Mesenchymal stem cell (in vitro differentiated cells and primary cell): Measurements from ENCODE around the gene ATP6V0E1.

ENCODE experiments used
- DNase-seq: peaks from one replicate; pipeline ENCODE4 v3.0.0-alpha.2; 2013
- H2AFZ ChIP-seq: one replicate; pipeline ENCODE4 v1.6.1; 2013; ENCODE audit warnings: low read depth, mild to moderate bottlenecking, control low read depth, inconsistent platforms, low read length, moderate library complexity
- H2AK5ac ChIP-seq: 2 replicates; pipeline ENCODE4 v1.6.1; 2013; ENCODE audit warnings: low read length, moderate library complexity, mild to moderate bottlenecking, inconsistent platforms; ENCODE audit not compliant: severe bottlenecking
- H2BK120ac ChIP-seq: one replicate; pipeline ENCODE4 v1.6.1; 2013; ENCODE audit warnings: low read depth, mild to moderate bottlenecking, inconsistent platforms, low read length, moderate library complexity
- H2BK12ac ChIP-seq, 2 experiments: one replicate each; pipeline ENCODE4 v1.6.1; 2013; ENCODE audit warnings: inconsistent platforms in 2 of 2, low read length in 2 of 2, mild to moderate bottlenecking in 2 of 2, moderate library complexity in 2 of 2, control low read depth in 1 of 2
- H2BK15ac ChIP-seq: one replicate; pipeline ENCODE4 v1.6.1; 2013; ENCODE audit warnings: mild to moderate bottlenecking, low read depth, inconsistent platforms; ENCODE audit not compliant: poor library complexity, severe bottlenecking
- H2BK5ac ChIP-seq: 2 replicates; pipeline ENCODE4 v1.6.1; 2013; ENCODE audit warnings: low read depth, mild to moderate bottlenecking, low read length, control low read depth, inconsistent platforms; ENCODE audit not compliant: poor library complexity, severe bottlenecking
- H3K14ac ChIP-seq, 2 experiments: one replicate each; pipeline ENCODE4 v1.6.1; 2013; ENCODE audit warnings: inconsistent platforms in 2 of 2, low read length in 2 of 2, control low read depth in 1 of 2, mild to moderate bottlenecking in 1 of 2, moderate library complexity in 1 of 2
- H3K18ac ChIP-seq, 2 experiments: one replicate each; pipeline ENCODE4 v1.6.1; 2013; ENCODE audit warnings: inconsistent platforms in 2 of 2, low read length in 2 of 2, control low read depth in 1 of 2, low read depth in 1 of 2, mild to moderate bottlenecking in 1 of 2
- H3K23ac ChIP-seq, 2 experiments: one replicate each; pipeline ENCODE4 v1.6.1; 2013; ENCODE audit warnings: inconsistent platforms in 2 of 2, low read length in 2 of 2, mild to moderate bottlenecking in 2 of 2, moderate library complexity in 2 of 2, control low read depth in 1 of 2
- H3K27ac ChIP-seq: 2 replicates; pipeline ENCODE4 v1.5.1; 2013; ENCODE audit warnings: mild to moderate bottlenecking, moderate library complexity, low read length, control low read depth, inconsistent platforms; ENCODE audit not compliant: poor library complexity, severe bottlenecking
- H3K27me3 ChIP-seq, 2 experiments: 2 replicates each; pipeline versions ENCODE4 v1.6.1 to v1.7.0; 2013; ENCODE audit warnings: low read length in 2 of 2, mild to moderate bottlenecking in 2 of 2, moderate library complexity in 2 of 2, control low read depth in 1 of 2, inconsistent platforms in 1 of 2; ENCODE audit not compliant: control insufficient read depth in 1 of 2, insufficient read depth in 1 of 2
- H3K36me3 ChIP-seq, 2 experiments: 2 replicates each; pipeline versions ENCODE4 v1.6.1 to v1.7.0; 2013; ENCODE audit warnings: low read length in 2 of 2, control low read depth in 1 of 2, inconsistent platforms in 1 of 2, low read depth in 1 of 2, mild to moderate bottlenecking in 1 of 2; ENCODE audit not compliant: insufficient read depth in 2 of 2, control insufficient read depth in 1 of 2
- H3K4ac ChIP-seq, 2 experiments: one replicate each; pipeline ENCODE4 v1.6.1; 2013; ENCODE audit warnings: inconsistent platforms in 2 of 2, low read length in 2 of 2, mild to moderate bottlenecking in 2 of 2, moderate library complexity in 2 of 2, control low read depth in 1 of 2, low read depth in 1 of 2
- H3K4me1 ChIP-seq: 2 replicates; pipeline ENCODE4 v1.6.1; 2013; ENCODE audit warnings: low read depth, low read length, control low read depth; ENCODE audit not compliant: control insufficient read depth, insufficient read depth
- H3K4me2 ChIP-seq: 2 replicates; pipeline ENCODE4 v1.6.1; 2013; ENCODE audit warnings: low read length, mild to moderate bottlenecking, inconsistent platforms; ENCODE audit not compliant: poor library complexity, severe bottlenecking
- H3K4me3 ChIP-seq, 2 experiments: 2 replicates each; pipeline versions ENCODE4 v1.5.1 to v1.7.0; 2013; ENCODE audit warnings: low read length in 2 of 2, mild to moderate bottlenecking in 2 of 2, control low read depth in 1 of 2, low read depth in 1 of 2; ENCODE audit not compliant: insufficient read depth in 1 of 2
- H3K79me1 ChIP-seq: replicated peaks from 2 replicates; pipeline ENCODE4 v1.6.1; 2013; ENCODE audit warnings: mild to moderate bottlenecking, control low read depth, low read length, inconsistent platforms; ENCODE audit not compliant: poor library complexity, severe bottlenecking
- H3K9ac ChIP-seq: 2 replicates; pipeline ENCODE4 v1.7.0; 2013; ENCODE audit warnings: mild to moderate bottlenecking, low read length, moderate library complexity
- H3K9me3 ChIP-seq: 2 replicates; pipeline ENCODE4 v1.7.0; 2013; ENCODE audit warnings: mild to moderate bottlenecking, low read length; ENCODE audit not compliant: control insufficient read depth
- H4K8ac ChIP-seq: one replicate; pipeline ENCODE4 v1.6.1; 2013; ENCODE audit warnings: inconsistent platforms, mild to moderate bottlenecking, low read length, moderate library complexity
- H4K91ac ChIP-seq: one replicate; pipeline ENCODE4 v1.6.1; 2013; ENCODE audit warnings: mild to moderate bottlenecking, low read length, inconsistent platforms
- WGBS: methylation state at CpG from one replicate; pipeline ENCODE4 v1.1.7; 2013; ENCODE audit warnings: mixed read lengths; 5-methylcytosine and 5-hydroxymethylcytosine counted together

Gene ATP6V0E1

GRCh38 chr5:173025651-173026050 lies 42.1 kb downstream of the ATP6V0E1 start:
- peaks cover 14 to 65% of the 10 kb centered on the region in 2 experiments for H3K36me3 ChIP-seq
- no peak overlapping the region for H3K27ac ChIP-seq
- H3K14ac ChIP-seq: no peak overlapping the region
- H3K4ac ChIP-seq: no peak overlapping the region
- H2BK15ac ChIP-seq: no peak overlapping the region
- no peak overlapping the region for H3K4me2 ChIP-seq
- H3K4me3 ChIP-seq: no peak overlapping the region
- H3K9ac ChIP-seq: no peak overlapping the region
- H4K91ac ChIP-seq: no peak overlapping the region
- 89% methylated on average over 3 of the region's 6 CpGs for WGBS
- H3K79me1 ChIP-seq: peaks cover 14% of the 10 kb centered on the region
- no peak overlapping the region for H2BK12ac ChIP-seq
- H3K18ac ChIP-seq: no peak overlapping the region
- peak; percentile 25 for DNase-seq
- no peaks in the 10 kb centered on the region for H3K27me3 ChIP-seq
- H2AFZ ChIP-seq: no peak overlapping the region
- H3K23ac ChIP-seq: no peak overlapping the region
- no peak overlapping the region for H2BK120ac ChIP-seq
- peaks cover 15% of the 10 kb centered on the region for H3K4me1 ChIP-seq
- H4K8ac ChIP-seq: no peak overlapping the region
- H2BK5ac ChIP-seq: no peak overlapping the region
- H3K9me3 ChIP-seq: no peaks in the 10 kb centered on the region
- H2AK5ac ChIP-seq: no peak overlapping the region

GRCh38 chr5:173027905-173028304 lies 44.3 kb downstream of the ATP6V0E1 start:
- no peak overlapping the region for H3K4me3 ChIP-seq
- no peak overlapping the region for H2BK120ac ChIP-seq
- no peak overlapping the region for H4K8ac ChIP-seq
- H2AK5ac ChIP-seq: peak overlapping the region; percentile 31
- H3K4ac ChIP-seq: no peak overlapping the region
- H2BK5ac ChIP-seq: no peak overlapping the region
- H3K4me2 ChIP-seq: no peak overlapping the region
- no peak overlapping the region for H3K18ac ChIP-seq
- H3K9ac ChIP-seq: no peak overlapping the region
- no peak overlapping the region for H2BK15ac ChIP-seq
- DNase-seq: no peak
- peaks cover 15% of the 10 kb centered on the region for H3K79me1 ChIP-seq
- H3K9me3 ChIP-seq: no peaks in the 10 kb centered on the region
- H2BK12ac ChIP-seq: no peak overlapping the region
- no peak overlapping the region for H4K91ac ChIP-seq
- H3K36me3 ChIP-seq: peaks cover 1 to 45% of the 10 kb centered on the region in 2 experiments
- peaks cover 17% of the 10 kb centered on the region for H3K4me1 ChIP-seq
- H3K23ac ChIP-seq: no peak overlapping the region
- H3K27ac ChIP-seq: no peak overlapping the region
- no peak overlapping the region for H2AFZ ChIP-seq
- no peaks in the 10 kb centered on the region for H3K27me3 ChIP-seq
- WGBS: 98% methylated on average over 7 of the region's 7 CpGs
- no peak overlapping the region for H3K14ac ChIP-seq

DNA sequence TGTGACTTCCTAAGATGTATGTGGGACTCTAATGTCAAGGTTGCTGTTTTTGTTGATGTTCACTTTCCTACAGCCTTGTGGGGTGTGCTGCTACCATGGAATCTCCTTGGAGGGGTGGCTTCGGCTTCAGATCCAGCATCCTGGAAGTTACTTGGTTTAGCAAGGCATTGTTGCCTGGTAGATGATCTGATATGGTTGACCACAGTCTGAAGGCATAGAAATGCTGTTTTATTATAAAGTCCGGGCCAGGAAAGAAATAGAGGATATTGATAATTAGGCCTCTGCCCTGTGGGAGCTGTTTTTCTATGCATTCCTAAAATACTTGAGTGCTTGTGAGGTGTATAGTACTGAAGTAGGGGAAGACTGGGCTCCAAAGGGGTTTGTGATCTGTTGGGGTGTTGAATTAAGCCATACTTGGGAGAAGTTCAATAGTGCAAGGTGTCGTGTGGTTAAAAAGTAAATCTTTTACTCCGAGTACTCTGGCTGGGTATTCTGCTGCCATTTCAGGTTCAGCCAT lies 45.3 kb downstream of the ATP6V0E1 start:
- Histone ChIP-seq H2BK12ac (no peak overlapping the region), H3K4me1 (peaks cover 17% of the 10 kb centered on the region), H3K36me3 (peaks cover 4 to 45% of the 10 kb centered on the region in 2 experiments), H2BK15ac (no peak overlapping the region), H2BK5ac (peak overlapping the region; percentile 24), H3K79me1 (peaks cover 18% of the 10 kb centered on the region), H3K4me2 (peak overlapping the region; percentile 46), H3K23ac (peak overlapping the region in 1 of 2 experiments; percentile 96), H2AK5ac (peak overlapping the region; percentile 95), H3K18ac (peak overlapping the region in 1 of 2 experiments; percentile 19), H3K4me3 (no peak overlapping the region), H4K8ac (no peak overlapping the region), H3K27me3 (no peaks in the 10 kb centered on the region), H3K4ac (peak overlapping the region in 1 of 2 experiments; percentile 12), H3K9ac (no peak overlapping the region), H3K9me3 (no peaks in the 10 kb centered on the region), H3K14ac (no peak overlapping the region), H2BK120ac (no peak overlapping the region), H3K27ac (peak overlapping the region; percentile 91), H4K91ac (no peak overlapping the region), H2AFZ (no peak overlapping the region)
- 90% methylated on average over 4 of the region's 4 CpGs for WGBS
- no peak for DNase-seq

DNA sequence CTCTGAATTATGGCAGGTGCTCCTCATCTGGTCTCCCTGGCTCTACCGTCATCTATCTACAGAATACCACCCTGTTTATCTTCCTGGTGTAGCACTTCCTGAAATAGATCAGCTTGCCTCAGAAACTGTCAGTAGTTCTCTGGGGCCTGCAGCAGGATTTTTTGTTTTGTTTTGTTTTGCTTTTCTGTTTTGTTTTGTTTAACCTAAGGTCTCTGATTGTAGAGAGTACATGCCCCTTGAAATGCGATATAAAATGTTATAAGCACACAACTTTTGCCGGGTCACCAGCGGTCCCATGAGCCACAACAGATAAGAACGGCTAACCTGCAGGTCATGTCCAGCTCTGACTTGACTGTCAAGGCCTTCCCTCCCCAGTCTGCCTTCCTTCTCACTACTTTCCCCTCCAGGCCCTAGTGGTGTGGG lies 45.9 kb downstream of the ATP6V0E1 start:
- Histone ChIP-seq H3K36me3 (peaks cover 4 to 49% of the 10 kb centered on the region in 2 experiments), H2AFZ (no peak overlapping the region), H4K91ac (no peak overlapping the region), H3K27me3 (no peaks in the 10 kb centered on the region), H3K4me2 (peak overlapping the region; percentile 46), H3K4ac (no peak overlapping the region), H3K9ac (no peak overlapping the region), H3K23ac (no peak overlapping the region), H4K8ac (no peak overlapping the region), H2BK120ac (peak overlapping the region; percentile 52), H2BK5ac (peak overlapping the region; percentile 24), H3K9me3 (no peaks in the 10 kb centered on the region), H3K4me3 (no peak overlapping the region), H3K27ac (peak overlapping the region; percentile 91), H3K14ac (peak overlapping the region in 1 of 2 experiments; percentile 19), H3K4me1 (peaks cover 17% of the 10 kb centered on the region), H3K79me1 (peaks cover 24% of the 10 kb centered on the region), H3K18ac (no peak overlapping the region), H2AK5ac (peak overlapping the region; percentile 1), H2BK12ac (no peak overlapping the region), H2BK15ac (no peak overlapping the region)
- WGBS: 65% methylated on average over 5 of the region's 5 CpGs
- peak; percentile 28 for DNase-seq
